HEK293T (cell line): ENCODE data around the gene APH1A.
"Not testable (repeated sequence)": the region's sequence is repeated elsewhere in the genome, so short reads cannot be mapped to it uniquely, and the experiment has no call there.

Source experiments
- CTCF ChIA-PET: fragments of 350-600 bp; formaldehyde crosslinking; extraction: SDS; loops from one replicate; lab custom pipeline; 2021; ENCODE audit warnings: antibody characterized with exemption, inconsistent platforms; lab: Yijun Ruan, JAX
- POLR2A ChIA-PET: fragments of 350-600 bp; formaldehyde crosslinking; extraction: SDS; loops from one replicate; lab custom pipeline; 2020; ENCODE audit warnings: antibody characterized with exemption, inconsistent platforms; lab: Yijun Ruan, JAX
- DNase-seq: peaks from one replicate; pipeline ENCODE4 v3.0.0; 2012; ENCODE audit warnings: mixed read lengths; ENCODE audit errors: extremely low spot score
- ARNT ChIP-seq: fragments of 450-650 bp; IDR thresholded peaks from 2 replicates; pipeline ENCODE4 v1.6.1; 2017; ENCODE audit warnings: mild to moderate bottlenecking
- BHLHE40 ChIP-seq: fragments of 450-650 bp; IDR thresholded peaks from 2 replicates; pipeline ENCODE4 v1.6.1; 2016; ENCODE audit warnings: mild to moderate bottlenecking, moderate library complexity, borderline replicate concordance
- CTBP1 ChIP-seq: fragments of 450-650 bp; IDR thresholded peaks from 2 replicates; pipeline ENCODE4 v1.6.1; 2016; ENCODE audit warnings: borderline replicate concordance
- ELF4 ChIP-seq: fragments of 450-650 bp; IDR thresholded peaks from 2 replicates; pipeline ENCODE4 v1.6.1; 2017; ENCODE audit warnings: antibody characterized with exemption
- FOXA1 ChIP-seq: fragments of 450-650 bp; IDR thresholded peaks from 2 replicates; pipeline ENCODE4 v1.6.1; 2016; ENCODE audit warnings: mild to moderate bottlenecking
- FOXM1 ChIP-seq: fragments of 450-650 bp; IDR thresholded peaks from 2 replicates; pipeline ENCODE4 v1.6.1; 2017; ENCODE audit warnings: mild to moderate bottlenecking, borderline replicate concordance
- HDGF ChIP-seq: fragments of 450-650 bp; IDR thresholded peaks from 2 replicates; pipeline ENCODE4 v1.6.1; 2017; ENCODE audit warnings: antibody characterized with exemption, borderline replicate concordance
- L3MBTL2 ChIP-seq: fragments of 450-650 bp; conservative IDR thresholded peaks from 2 replicates; pipeline ENCODE4 v1.6.1; 2016; ENCODE audit warnings: mild to moderate bottlenecking
- LEF1 ChIP-seq: fragments of 450-650 bp; IDR thresholded peaks from 2 replicates; pipeline ENCODE4 v1.6.1; 2017; ENCODE audit warnings: mild to moderate bottlenecking, borderline replicate concordance
- NFRKB ChIP-seq: fragments of 450-650 bp; IDR thresholded peaks from 2 replicates; pipeline ENCODE4 v1.6.1; 2016; ENCODE audit warnings: mild to moderate bottlenecking, moderate library complexity
- SP1 ChIP-seq: fragments of 450-650 bp; IDR thresholded peaks from 2 replicates; pipeline ENCODE4 v1.6.1; 2017
- SUZ12 ChIP-seq: fragments of 450-650 bp; IDR thresholded peaks from 2 replicates; pipeline ENCODE4 v1.6.1; 2016; ENCODE audit warnings: mild to moderate bottlenecking
- TARDBP ChIP-seq: fragments of 450-650 bp; IDR thresholded peaks from 2 replicates; pipeline ENCODE4 v1.6.1; 2016
- ZNF384 ChIP-seq: fragments of 450-650 bp; IDR thresholded peaks from 2 replicates; pipeline ENCODE4 v1.6.1; 2016
- TF ChIP-seq, protein P1 (sequence below): fragments of 450-650 bp; IDR thresholded peaks from 2 replicates; pipeline ENCODE4 v1.6.1; 2016

APH1A gene

DNA sequence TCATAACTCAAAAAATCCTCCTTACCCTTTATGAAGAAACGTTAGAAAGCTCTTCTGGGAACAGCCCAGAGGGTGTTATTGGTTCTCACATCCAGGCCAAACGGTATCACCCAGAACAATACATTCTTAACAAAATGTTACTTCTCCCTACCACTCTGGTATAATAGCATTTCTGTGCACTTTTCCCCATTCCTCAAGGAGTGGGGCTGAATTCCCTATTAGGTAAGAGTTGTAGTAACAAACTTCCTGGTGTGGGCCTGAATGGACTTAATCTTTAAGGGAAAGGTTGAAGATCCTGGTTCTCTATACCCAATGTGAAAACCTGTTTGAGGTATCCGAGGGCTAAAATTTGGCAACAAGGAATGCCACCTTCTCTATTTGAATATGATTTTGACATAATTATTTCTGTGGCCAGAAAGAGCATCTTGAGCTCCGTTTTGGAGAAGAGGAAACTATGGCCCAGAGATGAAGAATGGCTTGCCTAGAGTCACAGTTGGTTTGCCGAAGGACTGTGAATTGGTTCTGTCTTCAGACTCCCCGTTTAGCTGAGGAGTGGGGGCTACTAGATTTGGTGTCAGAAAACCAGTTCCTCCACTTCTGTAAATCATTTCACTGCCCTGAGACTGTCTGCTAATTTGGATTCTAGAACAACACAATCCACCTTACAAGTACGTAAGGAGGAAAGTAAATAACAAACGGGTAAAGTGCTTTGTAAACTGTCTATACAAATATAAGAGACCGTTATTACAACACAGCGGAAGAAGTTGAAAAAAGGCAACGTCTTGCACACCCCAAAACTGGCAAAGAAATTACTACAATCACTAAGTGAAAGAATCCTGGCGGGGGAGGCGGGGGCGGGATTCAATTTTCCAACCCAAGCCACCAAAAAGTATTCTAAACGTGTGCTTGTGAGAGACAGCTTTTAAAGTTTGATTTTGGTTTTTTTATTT, 35.2 kb downstream of the APH1A start:
- DNase-seq: no peak
- TF ChIP-seq, protein P1, sequence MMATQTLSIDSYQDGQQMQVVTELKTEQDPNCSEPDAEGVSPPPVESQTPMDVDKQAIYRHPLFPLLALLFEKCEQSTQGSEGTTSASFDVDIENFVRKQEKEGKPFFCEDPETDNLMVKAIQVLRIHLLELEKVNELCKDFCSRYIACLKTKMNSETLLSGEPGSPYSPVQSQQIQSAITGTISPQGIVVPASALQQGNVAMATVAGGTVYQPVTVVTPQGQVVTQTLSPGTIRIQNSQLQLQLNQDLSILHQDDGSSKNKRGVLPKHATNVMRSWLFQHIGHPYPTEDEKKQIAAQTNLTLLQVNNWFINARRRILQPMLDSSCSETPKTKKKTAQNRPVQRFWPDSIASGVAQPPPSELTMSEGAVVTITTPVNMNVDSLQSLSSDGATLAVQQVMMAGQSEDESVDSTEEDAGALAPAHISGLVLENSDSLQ: no peak
- no peak for TF ChIP-seq TARDBP
- no peak for TF ChIP-seq SP1
- TF ChIP-seq SUZ12: no peak
- no peak for TF ChIP-seq ELF4
- no peak for TF ChIP-seq FOXM1
- no peak for TF ChIP-seq FOXA1
- TF ChIP-seq L3MBTL2: no peak
- ChIA-PET POLR2A (interaction anchor here (0.8 to 1.6 kb wide), 6 partner anchors 8 to 385 kb away, joined by 3 to 8 read pairs (median 4); partner anchors contain the start of gene RPRD2), CTCF (interaction anchor here (0.7 to 1.0 kb wide), 2 partner anchors 20 to 330 kb away, joined by 3 read pairs; no protein-coding TSS in a partner anchor)

DNA sequence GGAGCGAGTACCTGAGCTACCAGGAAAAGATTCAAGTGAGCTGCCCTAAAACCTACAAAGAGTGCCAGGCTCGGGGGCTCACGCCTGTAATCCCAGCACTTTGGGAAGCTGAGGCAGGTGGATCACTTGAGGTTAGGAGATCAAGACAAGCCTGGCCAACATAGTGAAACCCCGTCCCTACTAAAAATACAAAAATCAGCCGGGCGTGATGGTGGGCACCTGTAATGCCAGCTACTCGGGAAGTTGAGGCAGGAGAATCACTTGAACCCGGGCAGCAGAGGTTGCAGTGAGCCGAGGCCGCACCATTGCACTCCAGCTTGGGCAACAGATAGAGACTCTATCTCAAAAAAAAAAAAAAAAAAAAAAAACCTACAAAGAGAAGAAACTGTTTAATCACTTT, 35.9 kb downstream of the APH1A start:
- POLR2A ChIA-PET: interaction anchor here (1.0 to 1.6 kb wide), 4 partner anchors 8 to 346 kb away, joined by 3 to 8 read pairs (median 6); partner anchors contain the start of gene RPRD2
- DNase-seq: not testable (repeated sequence)
- CTCF ChIA-PET: interaction anchor here (0.7 to 1.0 kb wide), 2 partner anchors 20 to 331 kb away, joined by 3 read pairs; no protein-coding TSS in a partner anchor

DNA sequence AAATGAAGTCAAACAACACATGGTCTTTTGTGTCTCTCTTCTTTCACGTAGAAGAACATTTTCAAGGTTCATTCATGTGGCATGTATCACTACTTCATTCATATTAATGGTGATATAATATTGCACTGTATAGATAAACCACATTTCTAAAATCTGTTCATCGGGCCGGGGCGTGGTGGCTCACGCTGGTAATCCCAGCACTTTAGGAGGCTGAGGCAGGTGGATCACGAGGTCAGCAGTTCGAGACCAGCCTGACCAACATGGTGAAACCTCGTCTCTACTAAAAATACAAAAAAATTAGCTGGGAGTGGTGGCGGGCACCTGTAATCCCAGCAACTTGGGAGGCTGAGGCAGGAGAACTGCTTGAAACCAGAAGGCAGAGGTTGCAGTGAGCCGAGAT, 40.6 kb downstream of the APH1A start:
- POLR2A ChIA-PET, DNase-seq, CTCF ChIA-PET: not testable (repeated sequence)

DNA sequence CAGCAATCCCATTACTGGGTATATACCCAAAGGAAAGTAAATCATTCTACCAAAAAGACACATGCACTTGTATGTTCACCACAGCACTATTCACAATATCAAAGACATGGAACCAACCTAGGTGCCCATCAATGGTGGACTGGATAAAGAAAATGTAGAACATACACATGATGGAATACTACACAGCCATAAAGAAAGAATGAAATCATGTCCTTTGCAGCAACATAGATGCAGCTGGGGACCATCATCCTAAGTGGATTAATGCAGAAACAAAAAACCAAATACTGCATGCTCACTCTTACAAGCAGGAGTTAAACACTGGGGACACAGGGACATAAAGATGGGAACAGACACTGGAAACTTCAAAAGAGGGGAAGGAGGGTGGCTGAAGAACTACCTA, 41.6 kb downstream of the APH1A start:
- TF ChIP-seq TARDBP (no peak), ELF4 (no peak), SUZ12 (no peak), FOXM1 (no peak), BHLHE40 (no peak), ARNT (no peak), L3MBTL2 (no peak), ZNF384 (no peak), LEF1 (no peak), NFRKB (no peak), CTBP1 (no peak), FOXA1 (no peak), HDGF (no peak)
- TF ChIP-seq, protein P1: no peak
- CTCF ChIA-PET: no interaction called here
- DNase-seq: no peak
- POLR2A ChIA-PET: no interaction called here

DNA sequence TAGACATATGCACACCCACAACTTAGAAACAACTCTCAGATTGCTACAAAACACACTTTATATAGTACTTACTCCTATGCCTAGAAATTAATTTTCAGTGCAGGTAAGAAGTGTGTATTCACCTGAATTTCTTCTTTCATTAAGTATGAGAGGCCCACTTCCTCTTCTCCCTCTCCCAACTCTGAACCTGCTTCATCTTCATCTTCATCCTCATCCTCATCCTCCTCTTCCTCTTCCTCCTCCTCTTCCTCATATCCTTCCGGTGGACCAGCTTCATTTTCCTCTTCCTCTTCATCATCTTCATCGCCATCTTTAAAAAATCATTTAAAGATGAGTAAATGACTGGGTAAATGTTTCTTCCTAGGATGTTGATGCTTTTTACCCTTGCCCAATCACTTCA, 42.3 kb downstream of the APH1A start:
- ChIA-PET CTCF (no interaction called here), POLR2A (interaction anchor here (1.2 kb wide), 1 partner anchor 9 kb away, joined by 3 read pairs; the partner anchor contains the start of gene ANP32E)
- DNase-seq: no peak
- TF ChIP-seq TARDBP (no peak), FOXM1 (no peak)

GRCh38 chr1:150225546-150225945, 43.3 kb downstream of the APH1A start:
- ChIA-PET POLR2A (interaction anchor here (0.8 to 1.2 kb wide), 2 partner anchors 8 to 10 kb away, joined by 3 to 8 read pairs; partner anchors contain the start of gene ANP32E), CTCF (no interaction called here)
- DNase-seq: no peak
- TF ChIP-seq, protein P1: no peak
- no peak for TF ChIP-seq NFRKB
- TF ChIP-seq ARNT: no peak

- DNase-seq: no peak
- no peak for TF ChIP-seq FOXA1
- TF ChIP-seq FOXM1: no peak
- ChIA-PET CTCF (no interaction called here), POLR2A (interaction anchor here (0.8 kb wide), 1 partner anchor 9 kb away, joined by 8 read pairs; no protein-coding TSS in a partner anchor)
Measured at GRCh38 chr1:150224983-150225382, 43.8 kb downstream of the APH1A start.
